GM23338 (cell line): Measurements from ENCODE around the gene TENM3. TPM values are rescaled to one million over a fixed set of nuclear protein-coding genes. Genes with fewer than 3 reads are reported as not detected.

Experiments
- ATAC-seq: fragments of 200-7000 bp; cut with Tn5 transposase; 3 replicates; pipeline ENCODE4 v1.9.1; 2020
- DNase-seq: peaks from one replicate; pipeline ENCODE4 v3.0.0-alpha.2; 2015; ENCODE audit warnings: low spot score
- H2AFZ ChIP-seq: fragments of 200-600 bp; sonication (generic); 2 replicates; pipeline ENCODE4 v1.8.0; 2016; ENCODE audit warnings: antibody characterized with exemption, mild to moderate bottlenecking, moderate library complexity
- H3F3A ChIP-seq: fragments of 200-600 bp; sonication (generic); replicated peaks from 2 replicates; pipeline ENCODE4 v1.8.0; 2017; ENCODE audit warnings: antibody characterized with exemption, mixed run types, low read depth
- H3K27ac ChIP-seq: fragments of 200-600 bp; sonication (generic); 2 replicates; pipeline ENCODE4 v1.6.1; 2016; ENCODE audit warnings: low read depth
- H3K27me3 ChIP-seq: fragments of 200-600 bp; sonication (generic); 2 replicates; pipeline ENCODE4 v1.8.0; 2016; ENCODE audit warnings: mild to moderate bottlenecking, mixed run types, moderate library complexity; ENCODE audit not compliant: insufficient read depth
- H3K36me3 ChIP-seq: fragments of 200-600 bp; sonication (generic); 2 replicates; pipeline ENCODE4 v1.8.0; 2016; ENCODE audit warnings: mild to moderate bottlenecking; ENCODE audit not compliant: insufficient read depth
- H3K4me1 ChIP-seq: fragments of 200-600 bp; sonication (generic); 2 replicates; pipeline ENCODE4 v1.8.0; 2016; ENCODE audit warnings: mild to moderate bottlenecking, moderate library complexity; ENCODE audit not compliant: insufficient read depth
- H3K4me2 ChIP-seq: fragments of 200-600 bp; sonication (generic); 2 replicates; pipeline ENCODE4 v1.7.1; 2017; ENCODE audit warnings: mixed run types
- H3K4me3 ChIP-seq: fragments of 200-600 bp; sonication (generic); 2 replicates; pipeline ENCODE4 v1.6.1; 2016; ENCODE audit warnings: mixed run types
- H3K79me2 ChIP-seq: fragments of 200-600 bp; sonication (generic); replicated peaks from 2 replicates; pipeline ENCODE4 v1.8.0; 2017; ENCODE audit warnings: mild to moderate bottlenecking; ENCODE audit not compliant: insufficient read depth
- H3K9me2 ChIP-seq: fragments of 200-600 bp; sonication (generic); 2 replicates; pipeline ENCODE4 v1.8.0; 2017; ENCODE audit not compliant: insufficient read depth
- H4K20me1 ChIP-seq: fragments of 200-600 bp; sonication (generic); replicated peaks from 2 replicates; pipeline ENCODE4 v1.8.0; 2017; ENCODE audit warnings: mild to moderate bottlenecking; ENCODE audit not compliant: insufficient read depth
- H3K27ac Mint-ChIP-seq: 2 replicates; pipeline ENCODE4 v1.8.0; 2020; ENCODE audit warnings: inconsistent platforms, mild to moderate bottlenecking, moderate library complexity, mixed read lengths
- H3K27me3 Mint-ChIP-seq: 3 replicates; pipeline ENCODE4 v1.8.0; 2022; ENCODE audit warnings: low read depth, mild to moderate bottlenecking, moderate library complexity, mixed read lengths, inconsistent platforms; ENCODE audit not compliant: insufficient read depth, poor library complexity
- H3K36me3 Mint-ChIP-seq: 3 replicates; pipeline ENCODE4 v1.8.0; 2021; ENCODE audit warnings: low read depth, mild to moderate bottlenecking, inconsistent platforms, moderate library complexity, mixed read lengths
- H3K4me1 Mint-ChIP-seq: 3 replicates; pipeline ENCODE4 v1.8.0; 2020; ENCODE audit warnings: mild to moderate bottlenecking, inconsistent platforms, mixed read lengths
- H3K4me3 Mint-ChIP-seq: 3 replicates; pipeline ENCODE4 v1.8.0; 2021; ENCODE audit warnings: moderate library complexity, mild to moderate bottlenecking, inconsistent platforms, mixed read lengths
- H3K9me3 Mint-ChIP-seq: 3 replicates; pipeline ENCODE4 v1.8.0; 2020; ENCODE audit warnings: moderate library complexity, mild to moderate bottlenecking, inconsistent platforms, mixed read lengths
- CREB1 ChIP-seq: fragments of 250-450 bp; sonication (Bioruptor Pico); IDR thresholded peaks from 2 replicates; pipeline ENCODE4 v1.5.0; 2020; ENCODE audit warnings: low read depth, mild to moderate bottlenecking, moderate library complexity
- ETS1 ChIP-seq: IDR thresholded peaks from 2 replicates; pipeline ENCODE4 v1.6.1; 2016; ENCODE audit warnings: antibody characterized with exemption
- EZH2 ChIP-seq: fragments of 200-600 bp; sonication (generic); IDR thresholded peaks from one replicate; pipeline ENCODE4 v1.8.0; 2017; ENCODE audit warnings: antibody characterized with exemption, mild to moderate bottlenecking, low read depth; ENCODE audit not compliant: unreplicated experiment
- EZH2phosphoT487 ChIP-seq: fragments of 200-600 bp; sonication (generic); IDR thresholded peaks from one replicate; pipeline ENCODE4 v1.8.1; 2018; ENCODE audit warnings: antibody characterized with exemption; ENCODE audit not compliant: unreplicated experiment
- JUNB ChIP-seq: IDR thresholded peaks from one replicate; pipeline ENCODE4 v1.6.1; 2016; ENCODE audit warnings: antibody characterized with exemption; ENCODE audit not compliant: unreplicated experiment
- NANOG ChIP-seq: IDR thresholded peaks from 2 replicates; pipeline ENCODE4 v1.6.1; 2016; ENCODE audit warnings: antibody characterized with exemption, borderline replicate concordance
- POLR2AphosphoS5 ChIP-seq: IDR thresholded peaks from 2 replicates; pipeline ENCODE4 v1.6.1; 2016; ENCODE audit warnings: antibody characterized with exemption, low read depth
- REST ChIP-seq: IDR thresholded peaks from one replicate; pipeline ENCODE4 v1.6.1; 2018; ENCODE audit warnings: antibody characterized with exemption; ENCODE audit not compliant: unreplicated experiment
- STAT1 ChIP-seq: IDR thresholded peaks from one replicate; pipeline ENCODE4 v1.6.1; 2016; ENCODE audit warnings: antibody characterized with exemption; ENCODE audit not compliant: unreplicated experiment
- ZNF114 ChIP-seq: fragments of 250-450 bp; sonication (Bioruptor Pico); IDR thresholded peaks from 2 replicates; pipeline ENCODE4 v1.5.0; 2020; ENCODE audit warnings: mild to moderate bottlenecking, moderate library complexity
- ZNF331 ChIP-seq: fragments of 250-450 bp; sonication (Bioruptor Pico); IDR thresholded peaks from 2 replicates; pipeline ENCODE4 v1.5.0; 2020; ENCODE audit warnings: low read depth, mild to moderate bottlenecking, moderate library complexity
- polyA plus RNA-seq: library from polyadenylated mRNA; unstranded; fragments of >200 nt; fragmentation: Nextera tagmentation; extraction: Ambion mirVana; gene quantifications from 2 replicates; pipeline ENCODE4 v1.2.1, GENCODE V29; 2016
- total RNA-seq: library from RNA; depleted of rRNA; stranded (reverse); fragments of >200 nt; shearing (Covaris generic); gene quantifications from 2 replicates; pipeline ENCODE4 v1.2.3, GENCODE V29; 2014

Gene TENM3
- total and polyA plus RNA-seq, 2 experiments from 2014 or later, result 22.2 to 128 TPM

- Mint-ChIP-seq H3K4me3 (no peak overlapping the region), H3K36me3 (no peaks in the 10 kb centered on the region), H3K9me3 (no peaks in the 10 kb centered on the region), H3K4me1 (peaks cover 25% of the 10 kb centered on the region), H3K27ac (no peak overlapping the region), H3K27me3 (peaks cover 11% of the 10 kb centered on the region)
- Histone ChIP-seq H3F3A (no peaks in the 10 kb centered on the region), H4K20me1 (no peaks in the 10 kb centered on the region), H3K4me3 (no peak overlapping the region), H3K27ac (no peak overlapping the region), H3K79me2 (no peaks in the 10 kb centered on the region), H3K36me3 (no peaks in the 10 kb centered on the region), H3K27me3 (no peaks in the 10 kb centered on the region), H3K9me2 (no peaks in the 10 kb centered on the region), H2AFZ (peak overlapping the region; percentile 56; the same call in 1 of the 2 replicates), H3K4me1 (no peaks in the 10 kb centered on the region), H3K4me2 (no peak overlapping the region)
- TF ChIP-seq STAT1 (no peak), JUNB (no peak), EZH2 (no peak), ZNF331 (CRISPR knock-in tag) (no peak), ZNF114 (no peak), POLR2AphosphoS5 (no peak)
- DNase-seq, result no peak
- no peak; the same call in 1 of the 3 replicates for ATAC-seq
Measured at GRCh38 chr4:182826391-182826790, 583.2 kb downstream of the TENM3 start.

- Histone ChIP-seq H3K4me3 (no peak overlapping the region), H3K4me2 (no peak overlapping the region), H2AFZ (no peak overlapping the region), H4K20me1 (no peaks in the 10 kb centered on the region), H3K79me2 (no peaks in the 10 kb centered on the region), H3K9me2 (no peaks in the 10 kb centered on the region), H3F3A (no peaks in the 10 kb centered on the region), H3K36me3 (no peaks in the 10 kb centered on the region), H3K4me1 (no peaks in the 10 kb centered on the region), H3K27me3 (no peaks in the 10 kb centered on the region), H3K27ac (no peak overlapping the region)
- Mint-ChIP-seq H3K27ac (no peak overlapping the region), H3K27me3 (peaks cover 10% of the 10 kb centered on the region), H3K4me3 (no peak overlapping the region), H3K4me1 (peaks cover 25% of the 10 kb centered on the region), H3K9me3 (peaks cover under 1% of the 10 kb centered on the region; the same call in 1 of the 3 replicates), H3K36me3 (no peaks in the 10 kb centered on the region; the same call in 2 of the 3 replicates)
- ATAC-seq, result no peak
- no peak for TF ChIP-seq EZH2
- no peak for DNase-seq
Measured at GRCh38 chr4:182827166-182827565, 584.0 kb downstream of the TENM3 start.

- Histone ChIP-seq H3K27me3 (no peaks in the 10 kb centered on the region), H3K4me1 (no peaks in the 10 kb centered on the region), H3K79me2 (no peaks in the 10 kb centered on the region), H3K27ac (no peak overlapping the region), H4K20me1 (no peaks in the 10 kb centered on the region), H3F3A (no peaks in the 10 kb centered on the region), H3K36me3 (no peaks in the 10 kb centered on the region), H3K9me2 (no peaks in the 10 kb centered on the region), H3K4me2 (no peak overlapping the region), H3K4me3 (no peak overlapping the region), H2AFZ (peak overlapping the region; percentile 61; the same call in 1 of the 2 replicates)
- DNase-seq (no peak), ATAC-seq (no peak)
- H3K4me1 Mint-ChIP-seq, result peaks cover 25% of the 10 kb centered on the region
- H3K27me3 Mint-ChIP-seq, result peaks cover 9% of the 10 kb centered on the region
- H3K36me3 Mint-ChIP-seq, result peaks cover 5% of the 10 kb centered on the region
- no peak overlapping the region for H3K27ac Mint-ChIP-seq
- H3K4me3 Mint-ChIP-seq, result no peak overlapping the region
- peaks cover 6% of the 10 kb centered on the region for H3K9me3 Mint-ChIP-seq
- TF ChIP-seq ETS1 (no peak), NANOG (no peak), ZNF331 (CRISPR knock-in tag) (no peak), REST (no peak), EZH2 (no peak), EZH2phosphoT487 (no peak), POLR2AphosphoS5 (no peak), CREB1 (CRISPR knock-in tag) (no peak), JUNB (no peak), STAT1 (no peak)
Measured at GRCh38 chr4:182827954-182828353, 584.8 kb downstream of the TENM3 start.
